Sigmoid colon (tissue), 7 donors: ENCODE data around the gene DLD. TPM values are rescaled to one million over a fixed set of nuclear protein-coding genes. Genes with fewer than 3 reads are reported as not detected.
A peak's percentile ranks its signal among the peaks of the same experiment; 100 is the strongest.

Experiments
- DNase-seq: peaks from one replicate; pipeline ENCODE4 v3.0.0-alpha.2; 2019
- H3K27ac ChIP-seq, 4 donors: fragments of 200-600 bp; sonication (generic); one replicate each; pipeline ENCODE4 v1.5.1; 2016 to 2019; ENCODE audit warnings: mild to moderate bottlenecking in 1 of 4
- H3K27me3 ChIP-seq, 3 donors: fragments of 200-600 bp; sonication (generic); one replicate each; pipeline ENCODE4 v1.5.1; 2019; ENCODE audit warnings: mild to moderate bottlenecking in 1 of 3
- H3K36me3 ChIP-seq, 4 donors: fragments of 200-600 bp; sonication (generic); one replicate each; pipeline ENCODE4 v1.5.1; 2016 to 2019
- H3K4me1 ChIP-seq, 4 donors: fragments of 200-600 bp; sonication (generic); one replicate each; pipeline ENCODE4 v1.5.1; 2017 to 2019
- H3K4me3 ChIP-seq, 4 donors: fragments of 200-600 bp; sonication (generic); one replicate each; pipeline ENCODE4 v1.5.1; 2017 to 2019; ENCODE audit warnings: mild to moderate bottlenecking in 2 of 4, moderate library complexity in 1 of 4
- H3K9me3 ChIP-seq, 4 donors: fragments of 200-600 bp in 3 of 4; sonication (generic) in 3 of 4; one replicate each; pipeline versions ENCODE4 v1.5.1 to v1.6.1; 2013 to 2019
- EP300 ChIP-seq, 4 donors: sonication (generic); formaldehyde crosslinking; IDR thresholded peaks; one replicate each; pipeline ENCODE4 v1.6.1; 2017; ENCODE audit warnings: antibody characterized with exemption in 4 of 4
- POLR2A ChIP-seq, 2 donors: fragments of 450-650 bp; IDR thresholded peaks; one replicate each; pipeline ENCODE4 v1.6.1; 2016; ENCODE audit warnings: antibody characterized with exemption in 2 of 2, mild to moderate bottlenecking in 2 of 2, moderate library complexity in 2 of 2
- POLR2AphosphoS5 ChIP-seq, 4 donors: sonication (generic); formaldehyde crosslinking; IDR thresholded peaks; one replicate each; pipeline ENCODE4 v1.6.1; 2017; ENCODE audit warnings: antibody characterized with exemption in 4 of 4
- WGBS, 2 donors: extraction: QIAGEN DNeasy Blood & Tissue Kit; methylation state at CpG; one replicate each; pipeline ENCODE4 v1.1.7; 2013; 5-methylcytosine and 5-hydroxymethylcytosine counted together
- intact Hi-C: fragments of 100-400 bp; cut with DNase I; formaldehyde crosslinking; loops from one replicate; pipeline ENCODE4 v1.15.1; 2023
- polyA plus RNA-seq, 3 donors: library from polyadenylated mRNA; stranded (reverse); fragments of 200-250 nt; gene quantifications; one replicate each; pipeline ENCODE4 v1.2.3, GENCODE V29; 2013
- total RNA-seq, 4 donors: library from RNA; depleted of rRNA; stranded (reverse); fragments of >200 nt; gene quantifications; one replicate each; pipeline ENCODE4 v1.1.0, GENCODE V29; 2016
- TF ChIP-seq, protein P1 (sequence below), 4 experiments: fragments of 450-650 bp in 3 of 4; fragments of 200-600 bp in 1 of 4; IDR thresholded peaks; one replicate each; pipeline ENCODE4 v1.5.1; 2016 to 2019; ENCODE audit warnings: antibody characterized with exemption in 4 of 4, mild to moderate bottlenecking in 3 of 4, moderate library complexity in 2 of 4
- donor health status: healthy with polysubstance abuse.
- donor health status: Bipolar disorder and iron deficiency.
- donor health status: healthy.

The DLD gene
- total and polyA plus RNA-seq, 7 donors, result 82.3 to 446 (median 115) TPM

DNA sequence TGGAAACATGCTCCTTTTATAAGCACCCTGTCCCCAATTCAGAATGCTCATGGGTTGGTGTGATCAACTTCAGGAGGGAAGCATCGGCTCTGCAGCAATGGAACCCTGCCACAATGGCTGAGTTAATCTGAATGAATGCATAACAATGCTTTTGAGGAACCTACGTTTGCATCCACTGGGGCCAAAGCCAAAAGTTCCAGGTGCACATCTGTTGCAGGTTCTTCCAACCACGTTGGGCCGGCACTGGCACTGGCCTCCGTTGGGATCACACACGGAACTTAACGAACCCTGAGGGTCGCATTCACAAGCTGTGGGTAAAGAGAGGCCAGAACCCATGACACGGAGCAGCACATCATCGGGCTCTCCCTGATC, 68.5 kb downstream of the DLD start:
- intact Hi-C loops, result no loop called here

DNA sequence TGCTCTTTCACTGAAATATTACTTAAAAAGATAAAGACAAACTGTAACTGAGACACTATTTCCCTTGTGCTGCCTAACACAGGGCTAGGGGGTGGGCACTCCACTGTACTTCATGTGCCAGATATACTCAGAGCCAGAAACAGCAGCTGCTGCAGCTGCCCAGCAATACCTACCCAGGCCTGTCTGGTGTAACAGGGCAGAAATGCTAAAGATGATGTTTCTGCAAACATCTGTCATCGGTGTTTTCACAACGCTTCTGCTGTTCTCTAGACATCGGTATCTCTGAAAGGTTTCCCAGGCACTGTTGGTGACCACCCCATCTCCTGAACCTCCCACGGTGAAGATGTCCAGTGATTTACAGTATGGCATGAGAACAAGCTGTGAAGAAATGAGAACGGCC, 69.3 kb downstream of the DLD start:
- H3K27ac ChIP-seq, result peak overlapping the region; percentile 55 to 77 (median 74)
- no peak overlapping the region for H3K4me3 ChIP-seq
- WGBS, 2 donors, result 90 to 96% methylated on average over 5 of the region's 5 CpGs
- TF ChIP-seq EP300 (IDR thresholded peaks at IDR 0.05) (no peak), POLR2AphosphoS5 (IDR thresholded peaks at IDR 0.05) (peak in 3 of 4 donors; percentile 11 to 41 (median 12))
- no peaks in the 10 kb centered on the region for H3K9me3 ChIP-seq
- intact Hi-C loops, result no loop called here
- peaks cover 0 to 61% (median 41%) of the 10 kb centered on the region in 4 donors for H3K4me1 ChIP-seq
- H3K27me3 ChIP-seq, result no peaks in the 10 kb centered on the region
- DNase-seq, result no peak
- H3K36me3 ChIP-seq, result peaks cover 25 to 86% (median 53%) of the 10 kb centered on the region in 4 donors

More for the DNA sequence above, 68.5 kb downstream of the DLD start:
- H3K27me3 ChIP-seq, result no peaks in the 10 kb centered on the region
- peaks cover 30 to 86% (median 53%) of the 10 kb centered on the region in 4 donors for H3K36me3 ChIP-seq
- H3K27ac ChIP-seq, result peak overlapping the region; percentile 55 to 77 (median 74)
- no peaks in the 10 kb centered on the region for H3K9me3 ChIP-seq
- H3K4me3 ChIP-seq, result no peak overlapping the region
- TF ChIP-seq POLR2AphosphoS5 (IDR thresholded peaks at IDR 0.05), result no peak
- TF ChIP-seq POLR2A (IDR thresholded peaks at IDR 0.05), result no peak
- no peak for TF ChIP-seq EP300 (IDR thresholded peaks at IDR 0.05)
- TF ChIP-seq, protein P1, sequence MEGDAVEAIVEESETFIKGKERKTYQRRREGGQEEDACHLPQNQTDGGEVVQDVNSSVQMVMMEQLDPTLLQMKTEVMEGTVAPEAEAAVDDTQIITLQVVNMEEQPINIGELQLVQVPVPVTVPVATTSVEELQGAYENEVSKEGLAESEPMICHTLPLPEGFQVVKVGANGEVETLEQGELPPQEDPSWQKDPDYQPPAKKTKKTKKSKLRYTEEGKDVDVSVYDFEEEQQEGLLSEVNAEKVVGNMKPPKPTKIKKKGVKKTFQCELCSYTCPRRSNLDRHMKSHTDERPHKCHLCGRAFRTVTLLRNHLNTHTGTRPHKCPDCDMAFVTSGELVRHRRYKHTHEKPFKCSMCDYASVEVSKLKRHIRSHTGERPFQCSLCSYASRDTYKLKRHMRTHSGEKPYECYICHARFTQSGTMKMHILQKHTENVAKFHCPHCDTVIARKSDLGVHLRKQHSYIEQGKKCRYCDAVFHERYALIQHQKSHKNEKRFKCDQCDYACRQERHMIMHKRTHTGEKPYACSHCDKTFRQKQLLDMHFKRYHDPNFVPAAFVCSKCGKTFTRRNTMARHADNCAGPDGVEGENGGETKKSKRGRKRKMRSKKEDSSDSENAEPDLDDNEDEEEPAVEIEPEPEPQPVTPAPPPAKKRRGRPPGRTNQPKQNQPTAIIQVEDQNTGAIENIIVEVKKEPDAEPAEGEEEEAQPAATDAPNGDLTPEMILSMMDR (IDR thresholded peaks at IDR 0.05), result no peak
- H3K4me1 ChIP-seq, result peaks cover 0 to 62% (median 42%) of the 10 kb centered on the region in 4 donors
- WGBS, 2 donors, result 84 to 86% methylated on average over 10 of the region's 10 CpGs
- no peak for DNase-seq

DNA sequence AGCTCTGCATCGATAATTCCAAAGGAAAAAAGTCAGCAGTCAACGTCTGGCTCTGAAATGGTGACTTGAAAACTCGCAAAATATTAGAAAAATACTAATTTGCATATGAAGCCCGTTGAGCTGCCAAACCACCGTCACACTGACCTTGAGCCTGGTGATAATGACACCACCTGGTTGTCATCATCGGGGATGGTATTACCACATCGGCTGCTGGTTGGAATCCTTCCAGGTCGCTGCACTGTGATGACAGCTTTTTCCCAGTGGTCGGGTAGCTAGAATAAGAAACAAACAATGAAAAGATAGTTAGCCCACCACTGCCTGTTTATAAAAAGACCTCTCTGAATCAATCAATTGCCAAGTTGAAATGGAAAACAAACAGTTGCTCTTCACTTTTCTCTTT, 70.4 kb downstream of the DLD start:
- no peak for TF ChIP-seq EP300 (IDR thresholded peaks at IDR 0.05)
- no peak for TF ChIP-seq POLR2A (IDR thresholded peaks at IDR 0.05)
- TF ChIP-seq, protein P1 (IDR thresholded peaks at IDR 0.05), result no peak
- TF ChIP-seq POLR2AphosphoS5 (IDR thresholded peaks at IDR 0.05), result peak; percentile 19 to 69 (median 42)
- Histone ChIP-seq H3K4me3 (no peak overlapping the region), H3K9me3 (no peaks in the 10 kb centered on the region), H3K27ac (peak overlapping the region; percentile 8 to 77 (median 74)), H3K4me1 (peaks cover 0 to 60% (median 41%) of the 10 kb centered on the region in 4 donors), H3K27me3 (no peaks in the 10 kb centered on the region), H3K36me3 (peaks cover 29 to 87% (median 55%) of the 10 kb centered on the region in 4 donors)
- intact Hi-C loops, result no loop called here
- WGBS, 2 donors, result 67 to 77% methylated on average over 9 of the region's 9 CpGs
- DNase-seq, result peak; percentile 90

DNA sequence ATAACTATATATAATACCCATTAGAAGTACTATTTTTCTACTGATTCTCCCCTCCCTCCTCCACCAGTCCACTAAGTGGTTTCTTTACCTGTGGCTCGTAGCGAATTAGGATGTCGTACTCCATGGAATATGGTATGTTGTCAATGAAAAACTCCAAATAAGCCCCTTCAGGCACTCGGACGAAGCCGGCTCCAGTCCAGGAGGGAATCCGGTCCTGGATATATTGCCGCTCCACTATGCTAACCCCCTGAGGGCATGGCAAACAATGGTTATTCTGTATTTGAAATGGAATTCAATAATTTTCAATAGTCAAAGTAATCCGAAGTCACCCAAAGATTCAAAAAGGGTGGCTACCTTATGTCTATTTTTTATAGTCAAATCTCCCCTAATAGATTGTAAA, 71.8 kb downstream of the DLD start:
- TF ChIP-seq EP300 (IDR thresholded peaks at IDR 0.05), result no peak
- no peak for TF ChIP-seq POLR2AphosphoS5 (IDR thresholded peaks at IDR 0.05)
- TF ChIP-seq, protein P1 (IDR thresholded peaks at IDR 0.05), result no peak
- TF ChIP-seq POLR2A (IDR thresholded peaks at IDR 0.05), result no peak
- 95 to 97% methylated on average over 9 of the region's 9 CpGs for WGBS, 2 donors
- DNase-seq, result no peak
- Histone ChIP-seq H3K27ac (peak overlapping the region in 2 of 4 donors; percentile 48 to 73), H3K27me3 (no peaks in the 10 kb centered on the region), H3K9me3 (no peaks in the 10 kb centered on the region), H3K36me3 (peaks cover 29 to 93% (median 51%) of the 10 kb centered on the region in 4 donors), H3K4me3 (no peak overlapping the region), H3K4me1 (peaks cover 0 to 46% (median 39%) of the 10 kb centered on the region in 4 donors)
- intact Hi-C loops, result no loop called here

DNA sequence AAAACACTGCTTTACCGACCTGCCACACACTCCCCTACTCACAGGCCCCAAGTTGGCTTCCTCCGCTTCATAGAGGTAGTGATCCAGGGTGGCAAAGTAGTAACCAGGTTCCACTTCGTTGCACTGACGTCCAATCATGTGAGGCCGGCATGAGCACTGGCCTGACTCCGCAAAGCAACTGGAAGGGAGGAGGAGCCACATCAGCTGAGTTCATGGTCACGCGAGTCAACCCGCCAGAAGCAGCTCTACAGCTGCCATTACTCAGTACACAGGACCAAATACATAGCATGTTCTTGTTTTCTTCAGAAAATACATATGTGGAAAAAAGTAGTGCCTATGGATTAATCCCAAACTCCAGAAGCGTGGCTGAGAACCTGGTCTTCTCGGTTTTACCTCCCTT, 73.5 kb downstream of the DLD start:
- H3K4me1 ChIP-seq, result peaks cover 0 to 29% (median 22%) of the 10 kb centered on the region in 4 donors
- no peaks in the 10 kb centered on the region for H3K27me3 ChIP-seq
- H3K4me3 ChIP-seq, result no peak overlapping the region
- no peaks in the 10 kb centered on the region for H3K9me3 ChIP-seq
- intact Hi-C loops, result no loop called here
- peak overlapping the region in 3 of 4 donors; percentile 0 to 48 (median 13) for H3K27ac ChIP-seq
- DNase-seq, result no peak
- 96% methylated on average over 11 of the region's 11 CpGs for WGBS, 2 donors
- TF ChIP-seq POLR2A (IDR thresholded peaks at IDR 0.05) (no peak), EP300 (IDR thresholded peaks at IDR 0.05) (no peak), POLR2AphosphoS5 (IDR thresholded peaks at IDR 0.05) (no peak)
- TF ChIP-seq, protein P1 (IDR thresholded peaks at IDR 0.05), result no peak
- H3K36me3 ChIP-seq, result peaks cover 29 to 95% (median 46%) of the 10 kb centered on the region in 4 donors
